Stimulated activated CD8-positive, alpha-beta memory T cell treated with anti-CD3 and anti-CD28 coated beads, Interleukin-12 subunit alpha, Interleukin-12 subunit beta, amount 100 ng/mL, for 24 hours (primary cell): ENCODE results near the gene CPOX.

Experiments
- DNase-seq: peaks from one replicate; pipeline ENCODE4 v3.0.0-alpha.2; 2020; ENCODE audit errors: extremely low read depth

Gene CPOX

GRCh38 chr3:98596087-98596486 is 2.7 kb upstream of the CPOX start:
- DNase-seq = no peak

- DNase-seq = no peak
Observed at GRCh38 chr3:98594628-98595324, 1.4 kb upstream of the CPOX start.

- DNase-seq = no peak
Observed at GRCh38 chr3:98592345-98592935, 971 bp downstream of the CPOX start.

DNA sequence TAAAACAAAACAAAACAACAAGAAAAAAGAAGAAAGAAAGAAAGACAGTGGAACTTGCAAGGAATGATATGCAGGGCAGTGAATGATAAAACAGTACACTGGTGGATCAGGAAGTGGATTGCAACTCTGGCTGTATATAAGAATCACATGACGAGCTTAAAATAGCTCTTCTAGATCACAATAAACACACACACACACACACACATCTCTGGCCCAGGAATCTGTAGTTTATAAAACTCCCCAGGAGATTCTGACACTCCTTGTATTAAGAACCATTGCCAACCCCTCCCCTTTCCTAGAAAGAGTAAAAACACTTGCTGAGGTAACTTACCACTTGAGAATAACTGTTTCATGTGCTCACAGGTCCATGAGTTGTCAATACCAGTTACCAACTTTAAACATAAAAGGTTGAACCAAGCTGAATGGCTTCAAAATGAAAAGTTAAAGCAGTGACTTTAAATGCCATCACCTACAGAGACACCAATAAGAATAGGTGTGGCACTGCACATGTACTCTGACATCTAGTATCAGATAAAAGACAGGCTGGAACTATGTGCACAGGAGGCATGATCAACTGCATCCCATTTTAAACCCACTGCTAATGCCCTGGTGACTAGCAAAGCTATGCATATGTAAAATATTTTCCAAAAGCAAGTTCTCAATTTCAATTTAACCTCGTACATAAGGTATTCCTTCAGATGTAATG is 3.9 kb downstream of the CPOX start:
- DNase-seq = no peak

DNA sequence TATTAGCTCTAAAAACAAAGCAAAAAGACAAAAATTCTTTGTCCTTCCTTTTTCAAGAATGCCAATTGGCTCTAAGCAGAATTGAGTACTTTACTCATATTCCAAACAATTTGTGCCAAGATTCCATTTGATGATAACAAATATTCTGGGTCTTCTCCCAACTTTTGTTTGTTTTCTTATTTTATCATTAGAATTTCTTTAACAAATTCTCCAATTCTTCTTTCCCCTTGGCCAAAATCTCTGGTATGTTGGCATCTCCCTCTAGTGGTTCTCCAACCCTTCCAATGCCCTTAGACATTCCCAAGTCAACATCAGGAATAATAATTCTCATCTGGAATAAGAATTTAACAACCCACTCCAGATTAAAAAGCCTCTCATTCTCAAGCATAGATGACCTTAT is 5.3 kb downstream of the CPOX start:
- DNase-seq = no peak

- DNase-seq = no peak
Observed at GRCh38 chr3:98587654-98588053, 5.8 kb downstream of the CPOX start.

- no peak for DNase-seq
Observed at GRCh38 chr3:98584547-98584946, 8.9 kb downstream of the CPOX start.

GRCh38 chr3:98583766-98584165 is 9.6 kb downstream of the CPOX start:
- DNase-seq = no peak

GRCh38 chr3:98582042-98582441 is 11.4 kb downstream of the CPOX start:
- DNase-seq = no peak

DNA sequence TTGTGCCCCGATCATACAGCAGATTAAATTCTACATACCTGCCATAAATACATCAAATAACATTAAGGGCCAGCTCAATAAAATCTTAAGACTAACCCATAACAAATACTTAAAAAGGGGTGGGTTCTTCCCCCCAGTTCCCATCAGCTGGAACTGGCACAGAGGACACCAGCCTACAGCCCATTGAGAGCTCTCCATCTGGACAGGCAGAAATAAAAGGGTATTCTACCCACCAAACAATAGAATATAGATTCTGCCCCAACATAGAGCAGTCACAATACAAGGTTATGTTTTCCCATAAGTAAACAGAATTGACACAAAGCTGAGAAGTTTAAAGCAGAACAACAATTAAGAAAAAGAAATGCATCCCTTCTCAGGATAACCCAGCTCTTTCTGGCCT is 11.9 kb downstream of the CPOX start:
- DNase-seq = no peak

DNA sequence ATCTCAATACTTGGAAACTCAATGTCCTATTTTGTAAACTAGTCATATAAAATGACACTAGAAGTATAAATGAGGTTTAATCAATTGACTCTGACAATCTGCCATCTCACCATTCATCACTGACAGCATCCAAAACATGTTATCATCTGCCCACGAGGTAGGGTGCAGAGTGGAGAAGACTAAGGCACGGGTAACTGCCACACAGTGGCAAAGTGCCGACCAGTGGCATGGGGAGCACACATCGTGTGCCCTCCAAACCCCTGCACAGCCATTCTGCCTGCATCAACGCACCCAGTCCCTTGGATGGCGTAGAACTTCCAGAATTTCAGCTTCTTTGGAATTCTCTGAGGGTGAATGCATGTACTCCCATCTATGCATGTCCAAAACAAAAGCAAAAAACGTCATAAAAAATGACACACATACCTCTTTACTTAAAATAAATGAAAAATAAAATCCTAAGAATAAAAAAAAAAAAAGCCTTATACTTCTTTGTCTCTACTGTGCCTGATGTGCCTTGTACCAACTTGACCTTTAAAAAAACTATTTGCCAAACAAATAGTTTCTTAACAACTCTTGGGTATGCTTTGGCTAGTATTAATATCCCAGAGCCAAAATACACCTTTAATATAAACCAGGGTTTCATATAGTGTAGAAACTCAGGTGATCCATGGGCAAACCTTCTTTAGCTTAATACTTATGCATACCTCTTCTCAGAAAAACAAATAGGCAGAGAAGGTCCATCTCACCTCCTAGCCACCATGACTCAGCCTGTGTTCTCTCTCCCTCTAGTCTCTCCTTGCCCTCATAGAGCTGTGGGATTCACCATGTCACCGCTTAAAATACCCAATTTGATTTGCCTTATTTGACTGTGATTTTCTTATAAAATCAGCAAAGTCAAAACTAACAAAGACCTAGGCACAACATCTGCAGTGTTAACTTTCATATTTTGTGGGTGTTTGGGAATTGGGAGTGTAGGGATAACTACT is 12.7 kb downstream of the CPOX start:
- DNase-seq = no peak

- no peak for DNase-seq
Observed at GRCh38 chr3:98577178-98577895, 16.1 kb downstream of the CPOX start.

DNA sequence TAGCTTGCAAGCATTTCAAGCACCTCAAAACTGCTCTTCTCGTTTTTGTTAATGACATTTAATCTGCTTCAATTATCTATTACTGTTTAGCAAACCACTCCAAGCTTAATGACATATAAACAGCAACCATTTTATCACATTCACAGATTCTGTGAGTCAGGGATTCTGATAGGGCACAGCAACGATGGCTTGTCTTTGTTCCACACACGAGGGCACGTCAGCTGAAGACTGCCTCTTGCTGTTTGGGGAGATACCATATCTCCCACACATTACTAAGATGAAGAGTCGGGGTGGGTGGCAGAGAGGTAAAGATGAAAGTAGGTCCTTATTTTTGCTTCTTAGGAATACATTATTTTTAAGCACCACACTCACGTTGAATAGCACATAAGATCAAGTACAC is 19.3 kb downstream of the CPOX start:
- no peak for DNase-seq

DNA sequence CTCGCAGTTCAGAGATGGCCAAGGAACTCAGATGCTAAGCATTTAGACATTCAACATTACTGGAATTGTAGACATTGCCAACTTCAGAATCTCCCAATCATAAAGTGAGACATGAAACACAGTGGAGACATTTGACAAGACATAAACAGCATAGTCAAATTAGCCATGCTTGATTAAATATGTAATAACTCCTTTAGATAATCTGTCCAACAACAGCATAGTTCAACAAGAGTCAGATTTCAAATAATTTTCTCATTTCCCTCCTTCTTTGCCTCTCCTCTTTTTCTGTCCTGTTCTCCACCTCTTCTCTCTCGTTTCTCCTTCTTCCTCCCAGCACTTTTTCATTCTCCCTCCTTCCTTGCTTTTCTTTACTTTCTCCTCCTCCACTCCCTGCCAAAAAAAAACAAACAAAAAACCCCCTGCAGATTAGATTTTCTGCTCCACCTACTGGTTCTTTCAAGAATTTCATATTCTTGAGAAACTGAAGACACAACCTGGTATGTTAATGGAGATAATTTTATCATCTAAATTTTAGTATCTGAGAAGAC is 20.2 kb downstream of the CPOX start:
- DNase-seq = no peak

GRCh38 chr3:98568402-98568801 is 25.0 kb downstream of the CPOX start:
- DNase-seq = no peak

DNA sequence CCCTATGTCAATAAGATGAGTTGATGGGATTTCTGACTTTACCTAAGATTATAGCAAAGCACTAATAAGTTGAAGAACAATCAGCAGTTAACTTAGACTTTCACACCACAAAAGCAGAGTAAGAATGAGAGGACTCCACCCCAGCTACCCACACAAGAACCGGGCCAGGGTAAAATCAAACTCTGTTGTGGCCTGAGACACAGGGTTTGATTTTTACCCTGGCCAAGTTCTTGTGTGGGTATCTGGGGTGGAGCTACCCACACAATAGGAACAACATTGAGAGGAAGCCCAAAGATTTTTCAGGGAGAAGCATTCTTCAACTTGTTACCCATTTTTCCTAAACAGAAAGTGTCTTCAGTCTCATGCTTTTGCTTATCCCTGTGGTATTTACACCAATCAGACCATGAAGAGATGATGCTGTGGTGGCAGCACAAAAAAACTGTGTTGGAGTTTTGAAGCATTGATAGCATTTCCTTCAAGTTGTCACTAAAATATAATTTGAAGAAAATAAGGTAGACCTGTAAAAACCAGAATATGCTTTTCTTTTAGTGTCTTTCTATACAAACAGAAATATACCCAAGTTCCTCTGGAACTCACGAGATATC is 25.6 kb downstream of the CPOX start:
- no peak for DNase-seq

- no peak for DNase-seq
Observed at GRCh38 chr3:98565843-98566242, 27.6 kb downstream of the CPOX start.

- DNase-seq = no peak
Observed at GRCh38 chr3:98565237-98565643, 28.2 kb downstream of the CPOX start.

DNA sequence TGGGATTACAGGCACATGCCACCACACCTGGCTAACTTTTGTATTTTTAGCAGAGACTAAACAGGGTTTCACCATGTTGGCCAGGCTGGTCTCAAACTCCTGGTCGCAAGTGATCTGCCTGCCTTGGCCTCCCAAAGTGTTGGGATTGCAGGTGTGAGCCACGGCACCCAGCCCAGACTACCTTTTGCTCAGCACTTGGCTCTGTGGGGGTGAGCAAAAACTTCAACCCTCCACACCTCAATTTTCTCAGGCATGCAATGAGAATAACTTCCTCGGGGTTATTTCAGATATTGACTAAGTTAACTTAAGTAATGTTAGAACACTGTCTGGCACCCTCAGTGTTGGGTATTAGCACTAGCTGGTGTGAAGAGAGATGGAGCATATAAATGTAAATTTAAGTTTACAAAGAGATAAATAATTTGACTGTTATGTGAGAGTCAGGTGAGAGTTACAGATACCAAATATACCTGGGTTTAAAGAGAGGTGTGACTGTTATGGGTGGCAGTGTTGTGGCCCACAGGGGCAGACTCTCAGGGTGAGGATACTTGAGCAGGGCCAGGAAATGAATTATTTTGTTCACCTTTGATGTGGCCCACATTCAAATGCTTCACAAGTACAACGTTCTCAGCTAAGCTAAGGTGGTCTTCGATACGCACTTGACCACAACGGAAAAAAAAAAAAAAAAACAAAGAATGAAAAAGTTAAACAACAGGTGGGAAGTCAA is 29.0 kb downstream of the CPOX start:
- DNase-seq = no peak
